SH-SY5Y (cell line): ENCODE results near the gene SSPN.

Experiments used
- GATA2 ChIP-seq: IDR thresholded peaks from 2 replicates; pipeline ENCODE4 v1.6.1; 2011; ENCODE audit warnings: mild to moderate bottlenecking, low read depth, low read length
- GATA3 ChIP-seq: IDR thresholded peaks from 2 replicates; pipeline ENCODE4 v1.6.1; 2011; ENCODE audit warnings: low read depth, mild to moderate bottlenecking, low read length, moderate library complexity

DNA sequence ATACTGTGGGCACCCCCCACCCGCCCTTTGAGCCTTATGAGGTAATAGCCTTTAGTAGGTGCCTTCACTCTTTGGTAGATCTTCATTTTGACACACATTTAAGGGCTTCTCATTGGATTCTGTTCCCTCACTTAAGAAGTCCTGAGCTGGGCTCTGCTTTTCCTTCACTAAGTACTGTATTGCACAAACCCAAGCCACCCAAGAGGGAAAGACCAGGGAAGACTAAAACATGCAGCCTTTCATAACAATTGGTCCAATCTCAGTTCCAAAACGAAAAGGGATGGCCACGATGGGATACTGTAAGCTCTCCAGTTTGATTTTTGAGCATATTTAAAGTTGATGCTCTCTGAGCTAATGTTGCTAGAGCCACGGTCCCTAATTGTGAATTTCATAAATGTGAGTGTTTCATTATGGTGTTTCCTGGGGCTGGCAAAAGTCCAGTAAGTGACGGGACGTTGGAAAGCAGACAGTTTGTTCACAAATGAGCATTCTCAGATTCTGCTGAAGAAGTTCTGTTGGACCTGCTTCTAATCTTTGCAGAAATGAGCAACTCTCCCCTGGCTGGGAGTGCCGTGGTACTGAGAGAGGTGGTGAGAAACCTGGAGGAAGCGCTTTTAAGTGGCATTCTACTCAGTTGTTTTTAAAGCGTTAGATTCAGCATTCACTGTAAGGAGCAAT, 9.4 kb downstream of the SSPN start:
- no peak for TF ChIP-seq GATA2
- TF ChIP-seq GATA3, result no peak
